Central memory CD8-positive, alpha-beta T cell (primary cell): ENCODE data around the gene EFHC1.
"Not testable (repeated sequence)": the region's sequence is repeated elsewhere in the genome, so short reads cannot be mapped to it uniquely, and the experiment has no call there.

Source experiments
- ATAC-seq: fragments of 150-1000 bp; cut with Tn5 transposase; replicated peaks from 2 replicates; pipeline ENCODE4 v1.10.0; 2022; ENCODE audit warnings: mild to moderate bottlenecking, moderate FRiP score, moderate number of reproducible peaks; ENCODE audit not compliant: poor library complexity, severe bottlenecking; ENCODE audit errors: extremely low read depth
- DNase-seq, 2 donors: peaks; one replicate each; pipeline ENCODE4 v3.0.0; 2021; ENCODE audit warnings: low spot score in 2 of 2
- H3K27ac Mint-ChIP-seq: one replicate; pipeline ENCODE4 v1.8.0; 2022; ENCODE audit warnings: low read depth, mild to moderate bottlenecking, moderate library complexity, mixed read lengths
- H3K27me3 Mint-ChIP-seq: one replicate; pipeline ENCODE4 v1.8.0; 2022; ENCODE audit warnings: mixed read lengths
- H3K36me3 Mint-ChIP-seq: one replicate; pipeline ENCODE4 v1.8.0; 2022; ENCODE audit warnings: mild to moderate bottlenecking, moderate library complexity, mixed read lengths; ENCODE audit not compliant: insufficient read depth
- H3K4me1 Mint-ChIP-seq: one replicate; pipeline ENCODE4 v1.8.0; 2022; ENCODE audit warnings: mixed read lengths
- H3K4me3 Mint-ChIP-seq: one replicate; pipeline ENCODE4 v1.8.0; 2022; ENCODE audit warnings: mild to moderate bottlenecking, moderate library complexity, mixed read lengths
- H3K9me3 Mint-ChIP-seq: one replicate; pipeline ENCODE4 v1.8.0; 2022; ENCODE audit warnings: mixed read lengths

EFHC1 gene

DNA sequence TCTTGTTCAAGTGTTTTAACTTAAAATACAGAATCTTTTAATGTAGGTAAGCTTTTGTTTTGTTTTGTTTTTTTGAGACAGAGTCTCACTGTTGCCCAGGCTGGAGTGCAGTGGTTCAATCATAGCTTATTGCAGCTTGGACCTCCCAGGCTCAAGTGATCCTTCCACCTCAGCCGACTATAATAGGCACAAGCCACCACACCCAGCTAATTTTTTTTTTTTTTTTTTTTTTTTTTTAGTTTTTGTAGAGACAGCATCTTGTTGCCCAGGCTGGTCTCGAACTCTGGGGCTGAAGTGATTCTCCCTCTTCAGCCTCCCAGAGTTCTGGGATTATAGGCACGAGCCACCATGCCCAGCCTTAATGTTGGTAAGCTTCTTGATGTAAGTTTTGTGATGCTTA is 3.3 kb downstream of the EFHC1 start:
- DNase-seq, result no peak
- peaks cover 2% of the 10 kb centered on the region for H3K36me3 Mint-ChIP-seq
- no peak overlapping the region for H3K27ac Mint-ChIP-seq
- no peak for ATAC-seq
- H3K4me3 Mint-ChIP-seq, result no peak overlapping the region
- H3K4me1 Mint-ChIP-seq, result no peaks in the 10 kb centered on the region
- H3K9me3 Mint-ChIP-seq, result no peaks in the 10 kb centered on the region
- H3K27me3 Mint-ChIP-seq, result no peaks in the 10 kb centered on the region

- Mint-ChIP-seq H3K4me3 (no peak overlapping the region), H3K27ac (no peak overlapping the region), H3K36me3 (peaks cover 2% of the 10 kb centered on the region), H3K9me3 (no peaks in the 10 kb centered on the region), H3K4me1 (no peaks in the 10 kb centered on the region), H3K27me3 (no peaks in the 10 kb centered on the region)
- ATAC-seq (no peak), DNase-seq (no peak)
Measured at GRCh38 chr6:52423971-52424381, 3.8 kb downstream of the EFHC1 start.

- Mint-ChIP-seq H3K27ac (no peak overlapping the region), H3K36me3 (peaks cover 2% of the 10 kb centered on the region), H3K4me1 (no peaks in the 10 kb centered on the region), H3K9me3 (no peaks in the 10 kb centered on the region), H3K27me3 (no peaks in the 10 kb centered on the region), H3K4me3 (no peak overlapping the region)
- ATAC-seq, result no peak
- DNase-seq, result no peak
Measured at GRCh38 chr6:52424513-52424912, 4.4 kb downstream of the EFHC1 start.

GRCh38 chr6:52426667-52427066 is 6.5 kb downstream of the EFHC1 start:
- H3K27me3 Mint-ChIP-seq, result no peaks in the 10 kb centered on the region
- H3K4me1 Mint-ChIP-seq, result no peaks in the 10 kb centered on the region
- H3K9me3 Mint-ChIP-seq, result no peaks in the 10 kb centered on the region
- H3K27ac Mint-ChIP-seq, result no peak overlapping the region
- DNase-seq (no peak), ATAC-seq (no peak)
- no peak overlapping the region for H3K4me3 Mint-ChIP-seq
- H3K36me3 Mint-ChIP-seq, result peaks cover 2% of the 10 kb centered on the region

GRCh38 chr6:52433294-52433693 is 13.2 kb downstream of the EFHC1 start:
- H3K27me3 Mint-ChIP-seq, H3K36me3 Mint-ChIP-seq, H3K4me1 Mint-ChIP-seq, H3K4me3 Mint-ChIP-seq, ATAC-seq, DNase-seq, H3K9me3 Mint-ChIP-seq, H3K27ac Mint-ChIP-seq: not testable (repeated sequence)

DNA sequence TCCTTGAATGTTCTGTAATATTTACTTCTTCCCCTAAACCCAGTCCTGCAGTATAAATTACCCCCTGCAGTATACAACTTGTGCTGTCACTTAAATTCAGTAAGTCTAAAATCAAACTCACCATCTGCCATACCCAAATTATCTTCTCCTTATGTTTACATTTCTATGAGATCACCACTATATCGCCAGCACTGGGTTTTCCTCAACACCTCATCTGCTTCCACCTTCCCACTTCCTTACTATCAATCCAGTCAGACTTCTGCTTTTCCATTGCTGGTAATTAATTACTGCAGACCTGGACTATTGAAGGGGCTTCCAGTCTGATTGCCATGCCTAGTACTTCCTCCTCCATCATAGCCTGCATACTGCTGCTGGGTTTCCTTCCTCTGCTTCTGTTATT is 15.2 kb downstream of the EFHC1 start:
- H3K9me3 Mint-ChIP-seq, result no peaks in the 10 kb centered on the region
- DNase-seq (no peak), ATAC-seq (no peak)
- H3K4me3 Mint-ChIP-seq, result no peak overlapping the region
- no peak overlapping the region for H3K27ac Mint-ChIP-seq
- H3K27me3 Mint-ChIP-seq, result no peaks in the 10 kb centered on the region
- H3K36me3 Mint-ChIP-seq, result peaks cover 3% of the 10 kb centered on the region
- no peaks in the 10 kb centered on the region for H3K4me1 Mint-ChIP-seq

GRCh38 chr6:52438926-52439325 is 18.8 kb downstream of the EFHC1 start:
- H3K27ac Mint-ChIP-seq, result no peak overlapping the region
- H3K36me3 Mint-ChIP-seq, result peaks cover 5% of the 10 kb centered on the region
- no peak overlapping the region for H3K4me3 Mint-ChIP-seq
- DNase-seq (no peak), ATAC-seq (no peak)
- H3K9me3 Mint-ChIP-seq, result no peaks in the 10 kb centered on the region
- no peaks in the 10 kb centered on the region for H3K4me1 Mint-ChIP-seq
- H3K27me3 Mint-ChIP-seq, result no peaks in the 10 kb centered on the region

GRCh38 chr6:52454556-52454955 is 34.4 kb downstream of the EFHC1 start:
- H3K27me3 Mint-ChIP-seq, result no peaks in the 10 kb centered on the region
- peaks cover 4% of the 10 kb centered on the region for H3K36me3 Mint-ChIP-seq
- DNase-seq (no peak), ATAC-seq (no peak)
- no peaks in the 10 kb centered on the region for H3K4me1 Mint-ChIP-seq
- H3K9me3 Mint-ChIP-seq, result peaks cover 21% of the 10 kb centered on the region
- no peak overlapping the region for H3K4me3 Mint-ChIP-seq
- H3K27ac Mint-ChIP-seq, result no peak overlapping the region

GRCh38 chr6:52457096-52457495 is 37.0 kb downstream of the EFHC1 start:
- peaks cover 4% of the 10 kb centered on the region for H3K36me3 Mint-ChIP-seq
- ATAC-seq (no peak), DNase-seq (no peak)
- H3K27ac Mint-ChIP-seq, result no peak overlapping the region
- no peaks in the 10 kb centered on the region for H3K27me3 Mint-ChIP-seq
- H3K4me3 Mint-ChIP-seq, result no peak overlapping the region
- no peaks in the 10 kb centered on the region for H3K9me3 Mint-ChIP-seq
- no peaks in the 10 kb centered on the region for H3K4me1 Mint-ChIP-seq

DNA sequence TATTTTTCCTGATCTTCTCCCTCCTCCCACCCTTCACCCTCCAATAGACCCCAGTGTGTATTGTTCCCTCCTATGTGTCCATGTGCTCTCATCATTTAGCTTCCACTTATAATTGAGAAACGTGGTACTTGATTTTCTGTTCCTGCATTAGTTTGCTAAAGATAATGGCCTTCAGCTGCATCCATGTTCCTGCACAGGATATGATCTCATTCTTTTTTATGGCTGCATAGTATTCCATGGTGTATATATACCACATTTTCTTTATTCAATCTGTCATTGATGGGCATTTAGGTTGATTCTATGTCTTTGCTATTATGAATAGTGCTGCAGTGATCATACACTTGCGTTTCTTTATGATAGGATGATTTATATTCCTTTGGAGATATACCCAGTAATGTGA is 41.1 kb downstream of the EFHC1 start:
- not testable (repeated sequence) for H3K27me3 Mint-ChIP-seq, H3K27ac Mint-ChIP-seq, H3K36me3 Mint-ChIP-seq, ATAC-seq, H3K4me1 Mint-ChIP-seq, H3K9me3 Mint-ChIP-seq, H3K4me3 Mint-ChIP-seq, DNase-seq

DNA sequence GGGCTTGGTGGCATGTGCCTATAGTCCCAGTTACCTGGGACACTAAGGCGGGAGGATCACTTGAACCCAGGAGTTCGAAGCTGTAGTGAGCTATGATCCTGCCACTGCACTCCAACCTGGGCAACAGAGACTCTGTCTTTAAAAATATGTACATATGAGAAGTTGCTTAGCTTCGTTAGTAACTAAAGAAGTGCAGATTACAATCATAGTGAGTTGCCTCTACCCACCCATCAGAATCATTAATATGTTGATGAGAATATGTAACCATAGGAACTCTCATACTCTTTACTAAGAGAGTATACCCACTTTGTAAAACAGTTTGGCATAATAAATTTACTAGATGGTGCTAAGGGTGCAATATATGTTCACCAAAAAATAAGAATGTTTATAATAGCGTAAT is 54.0 kb downstream of the EFHC1 start:
- Mint-ChIP-seq H3K36me3 (no peaks in the 10 kb centered on the region), H3K4me3 (no peak overlapping the region), H3K4me1 (no peaks in the 10 kb centered on the region), H3K27ac (no peak overlapping the region), H3K27me3 (no peaks in the 10 kb centered on the region), H3K9me3 (no peaks in the 10 kb centered on the region)
- ATAC-seq (no peak), DNase-seq (no peak)

DNA sequence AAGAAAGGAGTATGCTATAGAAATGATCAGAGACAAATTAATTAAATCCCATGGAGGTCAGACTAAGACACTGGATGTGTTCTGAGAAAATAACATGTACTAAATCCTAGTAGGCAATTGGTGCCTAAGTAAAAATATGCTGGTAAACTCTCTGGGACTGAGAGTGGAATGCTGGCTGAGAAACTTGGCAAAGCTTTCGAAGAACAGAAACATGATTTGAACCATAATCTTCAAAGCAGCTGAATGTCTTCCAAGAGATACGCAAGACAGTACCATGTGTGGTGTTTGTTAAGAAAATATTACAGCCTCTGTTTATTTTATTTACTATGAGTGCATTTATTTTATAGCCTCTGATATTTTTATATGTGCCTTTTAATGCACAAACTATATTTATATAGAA is 55.2 kb downstream of the EFHC1 start:
- no peaks in the 10 kb centered on the region for H3K4me1 Mint-ChIP-seq

DNA sequence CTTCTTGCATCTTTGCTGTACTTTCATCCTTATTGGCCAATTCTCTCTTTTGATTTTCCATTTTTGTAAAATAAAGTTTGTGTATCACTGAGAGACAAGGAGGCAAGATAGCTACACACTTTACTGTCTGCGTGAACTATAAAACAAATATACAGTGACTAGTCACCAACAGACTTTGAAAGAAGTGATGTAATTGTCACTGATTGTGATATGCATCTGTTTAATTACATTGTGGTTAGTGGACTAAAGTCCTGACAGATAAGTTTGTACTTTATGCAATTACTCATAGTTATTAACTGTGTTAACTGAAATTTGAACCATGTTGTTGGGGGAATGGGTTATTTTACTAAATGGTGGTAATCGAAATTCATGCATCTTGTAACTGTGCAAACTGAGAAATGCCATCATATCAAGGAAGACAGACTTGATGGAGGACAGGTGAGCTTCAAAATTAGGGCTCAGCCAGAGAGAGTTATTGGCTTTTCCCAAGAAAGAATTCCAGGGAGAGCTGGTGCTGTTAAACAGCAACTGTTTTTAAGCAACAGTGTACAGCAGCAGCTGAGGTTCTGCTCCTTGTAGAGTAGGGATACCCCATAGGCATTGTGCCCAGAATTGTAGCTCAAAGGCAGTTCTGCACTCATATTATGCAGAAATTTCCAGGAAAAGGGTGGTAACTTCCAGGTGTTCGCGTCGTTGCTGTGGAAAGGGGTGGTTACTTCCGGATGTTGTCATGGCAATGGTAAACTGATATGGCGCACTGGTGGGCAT is 62.9 kb downstream of the EFHC1 start:
- ATAC-seq, result no peak
- Mint-ChIP-seq H3K4me3 (no peak overlapping the region), H3K27me3 (no peaks in the 10 kb centered on the region), H3K36me3 (no peaks in the 10 kb centered on the region), H3K9me3 (no peaks in the 10 kb centered on the region), H3K4me1 (no peaks in the 10 kb centered on the region), H3K27ac (no peak overlapping the region)
- no peak for DNase-seq

More for the DNA sequence above, 55.2 kb downstream of the EFHC1 start:
- Mint-ChIP-seq H3K27ac (no peak overlapping the region), H3K4me3 (no peak overlapping the region), H3K27me3 (no peaks in the 10 kb centered on the region), H3K9me3 (no peaks in the 10 kb centered on the region), H3K36me3 (no peaks in the 10 kb centered on the region)
- no peak for DNase-seq
- no peak for ATAC-seq
